Neural crest cell (in vitro differentiated cells): ENCODE results near the gene STAC3. TPM values are rescaled to one million over a fixed set of nuclear protein-coding genes. Genes with fewer than 3 reads are reported as not detected.
A peak's percentile ranks its signal among the peaks of the same experiment; 100 is the strongest.

ENCODE experiments used
- DNase-seq: peaks from one replicate; pipeline ENCODE4 v3.0.0; 2021; ENCODE audit warnings: low read depth, mixed read lengths, low spot score
- H3K27ac Mint-ChIP-seq: one replicate; pipeline ENCODE4 v1.8.0; 2021; ENCODE audit warnings: mild to moderate bottlenecking, mixed read lengths; ENCODE audit not compliant: unreplicated experiment
- H3K27me3 Mint-ChIP-seq: 2 replicates; pipeline ENCODE4 v1.8.0; 2021; ENCODE audit warnings: low read depth, mild to moderate bottlenecking, mixed read lengths
- H3K36me3 Mint-ChIP-seq: 2 replicates; pipeline ENCODE4 v1.8.0; 2021; ENCODE audit warnings: low read depth, mild to moderate bottlenecking, mixed read lengths
- H3K4me1 Mint-ChIP-seq: 2 replicates; pipeline ENCODE4 v1.8.0; 2021; ENCODE audit warnings: mixed read lengths
- H3K4me3 Mint-ChIP-seq: one replicate; pipeline ENCODE4 v1.8.0; 2021; ENCODE audit warnings: mild to moderate bottlenecking, mixed read lengths
- H3K9me3 Mint-ChIP-seq: 2 replicates; pipeline ENCODE4 v1.8.0; 2021; ENCODE audit warnings: mixed read lengths
- CTCF ChIP-seq: fragments of 200-600 bp; sonication (generic); conservative IDR thresholded peaks from 2 replicates; pipeline ENCODE4 v1.5.0; 2021; ENCODE audit warnings: antibody characterized with exemption, mild to moderate bottlenecking
- microRNA-seq: library from miRNA; unstranded; fragments of <30 nt; microRNA quantifications from one replicate; pipeline ENCODE4, GENCODE V29; 2020
- total RNA-seq: library from RNA; stranded (reverse); gene quantifications from 2 replicates; pipeline ENCODE4 v1.2.1, GENCODE V29; 2021

Gene STAC3
- total RNA-seq, 1 donor from 2014 or later: 3.8 TPM

- Mint-ChIP-seq H3K36me3 (peaks cover 11% of the 10 kb centered on the region), H3K4me1 (no peaks in the 10 kb centered on the region), H3K27ac (peak overlapping the region; percentile 46), H3K4me3 (no peak overlapping the region), H3K27me3 (no peaks in the 10 kb centered on the region), H3K9me3 (peaks cover 4% of the 10 kb centered on the region)
- TF ChIP-seq CTCF: no peak
- DNase-seq: no peak
Measured at GRCh38 chr12:57196439-57196838, 54.5 kb downstream of the STAC3 start.

- Mint-ChIP-seq H3K9me3 (peaks cover 4% of the 10 kb centered on the region), H3K36me3 (peaks cover 12% of the 10 kb centered on the region), H3K4me3 (no peak overlapping the region), H3K4me1 (no peaks in the 10 kb centered on the region), H3K27me3 (no peaks in the 10 kb centered on the region), H3K27ac (peak overlapping the region; percentile 46)
- no peak for TF ChIP-seq CTCF
- DNase-seq: no peak
Measured at GRCh38 chr12:57195611-57196371, 55.2 kb downstream of the STAC3 start.

GRCh38 chr12:57195186-57195585, 55.8 kb downstream of the STAC3 start:
- no peak for TF ChIP-seq CTCF
- no peak overlapping the region for H3K27ac Mint-ChIP-seq
- peaks cover 4% of the 10 kb centered on the region for H3K9me3 Mint-ChIP-seq
- no peak overlapping the region for H3K4me3 Mint-ChIP-seq
- no peak for DNase-seq
- no peaks in the 10 kb centered on the region for H3K27me3 Mint-ChIP-seq
- H3K4me1 Mint-ChIP-seq: no peaks in the 10 kb centered on the region
- peaks cover 12% of the 10 kb centered on the region for H3K36me3 Mint-ChIP-seq

GRCh38 chr12:57194253-57194652, 56.7 kb downstream of the STAC3 start:
- Mint-ChIP-seq H3K27ac (peak overlapping the region; percentile 62), H3K27me3 (no peaks in the 10 kb centered on the region), H3K36me3 (peaks cover 12% of the 10 kb centered on the region), H3K9me3 (peaks cover 4% of the 10 kb centered on the region), H3K4me1 (no peaks in the 10 kb centered on the region), H3K4me3 (no peak overlapping the region)
- no peak for TF ChIP-seq CTCF
- no peak for DNase-seq

- no peak overlapping the region for H3K4me3 Mint-ChIP-seq
- H3K36me3 Mint-ChIP-seq: peaks cover 12% of the 10 kb centered on the region
- no peaks in the 10 kb centered on the region for H3K4me1 Mint-ChIP-seq
- H3K9me3 Mint-ChIP-seq: peaks cover 4% of the 10 kb centered on the region
- TF ChIP-seq CTCF: no peak
- no peaks in the 10 kb centered on the region for H3K27me3 Mint-ChIP-seq
- H3K27ac Mint-ChIP-seq: peak overlapping the region; percentile 62
- no peak for DNase-seq
Measured at GRCh38 chr12:57193706-57194245, 57.2 kb downstream of the STAC3 start.

Small RNA genes within 50 kb of the gene (microRNA-seq; reads per million reads assigned to microRNA genes)
- 23.7 reads per million, percentile 38 among the genes with 10 or more reads in this experiment for gene MIR1228

Other genes with a start within 250 kb of the STAC3 start
- 27.9 and 28.6 TPM in 2 replicates for gene ZBTB39, start 244.6 kb downstream of the STAC3 start, total RNA-seq
- gene TAC3, start 234.7 kb downstream of the STAC3 start, total RNA-seq: 0.51 TPM in 1 of 2 replicates, not detected in the other
- gene MYO1A, start 201.1 kb downstream of the STAC3 start, total RNA-seq: 0.25 and 0.40 TPM in 2 replicates
- gene NEMP1, start 172.4 kb downstream of the STAC3 start, total RNA-seq: 44.0 and 49.6 TPM in 2 replicates
- gene NAB2, start 162.1 kb downstream of the STAC3 start, total RNA-seq: 58.0 and 61.2 TPM in 2 replicates
- gene STAT6, start 139.8 kb downstream of the STAC3 start, total RNA-seq: 40.2 and 41.7 TPM in 2 replicates
- 61.8 and 62.7 TPM in 2 replicates for gene LRP1, start 122.7 kb downstream of the STAC3 start, total RNA-seq
- not detected in 2 replicates for gene LRP1-AS, start 103.6 kb downstream of the STAC3 start, total RNA-seq
- 0.71 and 0.91 TPM in 2 replicates for gene NXPH4, start 34.4 kb downstream of the STAC3 start, total RNA-seq
- 225 and 230 TPM in 2 replicates for gene SHMT2, start 21.5 kb downstream of the STAC3 start, total RNA-seq
- 57.3 and 57.5 TPM in 2 replicates for gene R3HDM2, start 179.9 kb upstream of the STAC3 start, total RNA-seq
- gene INHBC, start 183.6 kb upstream of the STAC3 start, total RNA-seq: 0.14 TPM in 1 of 2 replicates, not detected in the other
- 0.36 and 0.61 TPM in 2 replicates for gene INHBE, start 204.1 kb upstream of the STAC3 start, total RNA-seq
- 0.58 and 1.3 TPM in 2 replicates for gene GLI1, start 208.6 kb upstream of the STAC3 start, total RNA-seq
- 0.56 and 1.0 TPM in 2 replicates for gene ARHGAP9, start 228.7 kb upstream of the STAC3 start, total RNA-seq
- 257 and 267 TPM in 2 replicates for gene MARS1, start 236.9 kb upstream of the STAC3 start, total RNA-seq